Measurements from ENCODE around the gene POMT2.

Gene POMT2

GRCh38 chr14:77238996-77239395 is 81.7 kb downstream of the POMT2 start:
- CTCF ChIA-PET, result interaction anchor here (0.8 kb wide), 1 partner anchor 26 kb away, joined by 4 read pairs; no protein-coding TSS in a partner anchor
- POLR2A ChIA-PET, result no interaction called here
- DNase-seq (ENCODE audit: extremely low spot score), result no peak
- TF ChIP-seq SUZ12 (IDR thresholded peaks at IDR 0.05) (no peak), HDGF (IDR thresholded peaks at IDR 0.05; ENCODE audit: borderline replicate concordance) (no peak), ARNT (IDR thresholded peaks at IDR 0.05) (no peak), FOXM1 (IDR thresholded peaks at IDR 0.05; ENCODE audit: borderline replicate concordance) (no peak), PKNOX1 (IDR thresholded peaks at IDR 0.05) (no peak), BHLHE40 (IDR thresholded peaks at IDR 0.05; ENCODE audit: borderline replicate concordance) (no peak), FOXA1 (IDR thresholded peaks at IDR 0.05) (no peak), LEF1 (IDR thresholded peaks at IDR 0.05; ENCODE audit: borderline replicate concordance) (no peak), ZNF384 (IDR thresholded peaks at IDR 0.05) (no peak), NFRKB (IDR thresholded peaks at IDR 0.05) (no peak), SP1 (IDR thresholded peaks at IDR 0.05) (no peak), FOXK2 (IDR thresholded peaks at IDR 0.05) (no peak), CTBP1 (IDR thresholded peaks at IDR 0.05; ENCODE audit: borderline replicate concordance) (no peak), TARDBP (IDR thresholded peaks at IDR 0.05) (no peak), L3MBTL2 (conservative IDR thresholded peaks at IDR 0.05) (no peak), ELF4 (IDR thresholded peaks at IDR 0.05) (no peak)

- ChIA-PET CTCF (no interaction called here), POLR2A (no interaction called here)
- no peak for DNase-seq (ENCODE audit: extremely low spot score)
- TF ChIP-seq TARDBP (IDR thresholded peaks at IDR 0.05), result no peak
- TF ChIP-seq NFRKB (IDR thresholded peaks at IDR 0.05), result no peak
- TF ChIP-seq LEF1 (IDR thresholded peaks at IDR 0.05; ENCODE audit: borderline replicate concordance), result no peak
- no peak for TF ChIP-seq CTBP1 (IDR thresholded peaks at IDR 0.05; ENCODE audit: borderline replicate concordance)
- no peak for TF ChIP-seq FOXK2 (IDR thresholded peaks at IDR 0.05)
- no peak for TF ChIP-seq ARNT (IDR thresholded peaks at IDR 0.05)
- TF ChIP-seq PKNOX1 (IDR thresholded peaks at IDR 0.05), result no peak
Measured at GRCh38 chr14:77238356-77238755, 82.3 kb downstream of the POMT2 start.

- CTCF ChIA-PET, result interaction anchor here (0.6 kb wide), 1 partner anchor 526 kb away, joined by 3 read pairs; no protein-coding TSS in a partner anchor
Measured at GRCh38 chr14:77236814-77237213, 83.9 kb downstream of the POMT2 start.

GRCh38 chr14:77231721-77232120 is 89.0 kb downstream of the POMT2 start:
- no peak for DNase-seq (ENCODE audit: extremely low spot score)
- TF ChIP-seq PKNOX1 (IDR thresholded peaks at IDR 0.05) (no peak), FOXK2 (IDR thresholded peaks at IDR 0.05) (no peak), ARNT (IDR thresholded peaks at IDR 0.05) (no peak)
- ChIA-PET POLR2A (no interaction called here), CTCF (no interaction called here)

More at GRCh38 chr14:77236814-77237213, 83.9 kb downstream of the POMT2 start:
- TF ChIP-seq SUZ12 (IDR thresholded peaks at IDR 0.05) (no peak), LEF1 (IDR thresholded peaks at IDR 0.05; ENCODE audit: borderline replicate concordance) (no peak), PKNOX1 (IDR thresholded peaks at IDR 0.05) (no peak), BHLHE40 (IDR thresholded peaks at IDR 0.05; ENCODE audit: borderline replicate concordance) (no peak)
- POLR2A ChIA-PET, result no interaction called here
- DNase-seq (ENCODE audit: extremely low spot score), result no peak

- DNase-seq (ENCODE audit: extremely low spot score), result no peak
- ChIA-PET CTCF (interaction anchor here (1.4 kb wide), 1 partner anchor 18 kb away, joined by 4 read pairs; no protein-coding TSS in a partner anchor), POLR2A (no interaction called here)
- TF ChIP-seq L3MBTL2 (conservative IDR thresholded peaks at IDR 0.05) (no peak), SP1 (IDR thresholded peaks at IDR 0.05) (no peak), LEF1 (IDR thresholded peaks at IDR 0.05; ENCODE audit: borderline replicate concordance) (no peak), FOXM1 (IDR thresholded peaks at IDR 0.05; ENCODE audit: borderline replicate concordance) (no peak), ARNT (IDR thresholded peaks at IDR 0.05) (no peak), CTBP1 (IDR thresholded peaks at IDR 0.05; ENCODE audit: borderline replicate concordance) (no peak), BHLHE40 (IDR thresholded peaks at IDR 0.05; ENCODE audit: borderline replicate concordance) (no peak)
Measured at GRCh38 chr14:77230914-77231313, 89.8 kb downstream of the POMT2 start.

GRCh38 chr14:77228056-77228455 is 92.6 kb downstream of the POMT2 start:
- TF ChIP-seq FOXK2 (IDR thresholded peaks at IDR 0.05) (no peak), FOXM1 (IDR thresholded peaks at IDR 0.05; ENCODE audit: borderline replicate concordance) (no peak), ARNT (IDR thresholded peaks at IDR 0.05) (no peak), SUZ12 (IDR thresholded peaks at IDR 0.05) (no peak), HDGF (IDR thresholded peaks at IDR 0.05; ENCODE audit: borderline replicate concordance) (no peak), SP1 (IDR thresholded peaks at IDR 0.05) (no peak), ELF4 (IDR thresholded peaks at IDR 0.05) (no peak), L3MBTL2 (conservative IDR thresholded peaks at IDR 0.05) (no peak)
- DNase-seq (ENCODE audit: extremely low spot score), result peak; percentile 22
- ChIA-PET POLR2A (no interaction called here), CTCF (interaction anchor here (0.6 to 1.5 kb wide), 3 partner anchors 14 to 745 kb away, joined by 3 to 4 read pairs (median 3); no protein-coding TSS in a partner anchor)

Data from HEK293T (cell line).